GM12878 (cell line): ENCODE measurements around the gene SIRT7. TPM values are rescaled to one million over a fixed set of nuclear protein-coding genes. Genes with fewer than 3 reads are reported as not detected.

Experiments used
- ATAC-seq: fragments of 200-7000 bp; cut with Tn5 transposase; 3 replicates; pipeline ENCODE4 v1.9.1; 2020; ENCODE audit warnings: mild to moderate bottlenecking, moderate library complexity
- BruUV-seq: library from RNA; stranded (reverse); fragments of 400-500 nt; replicated peaks from 2 replicates; lab custom pipeline; 2021; lab: Mats Ljungman, UMichigan
- CTCF ChIA-PET: fragments of 300-600 bp; sonication (Branson Sonifier 250); formaldehyde crosslinking; extraction: SDS; loops from one replicate; lab custom pipeline; 2021; ENCODE audit warnings: inconsistent platforms; lab: Yijun Ruan, JAX
- POLR2A ChIA-PET: fragments of 350-600 bp; formaldehyde crosslinking; extraction: SDS; loops from one replicate; lab custom pipeline; 2021; ENCODE audit warnings: inconsistent platforms; lab: Charles Lee
- RAD21 ChIA-PET: fragments of 300-600 bp; sonication (Branson Sonifier 250); formaldehyde crosslinking; loops from one replicate; lab custom pipeline; 2023; ENCODE audit warnings: antibody characterized with exemption; ENCODE audit not compliant: unreplicated experiment; lab: Charles Lee
- SMC1A ChIA-PET: fragments of 300-600 bp; sonication (Branson Sonifier 250); formaldehyde crosslinking; loops from one replicate; lab custom pipeline; 2023; ENCODE audit not compliant: unreplicated experiment, uncharacterized antibody; lab: Charles Lee
- DNase-seq: peaks from one replicate; pipeline ENCODE4 v3.0.0-alpha.2; 2011; ENCODE audit warnings: low read depth, low spot score
- FAIRE-seq: peaks from 3 replicates; lab custom pipeline; 2011; peaks lifted over from hg19 to GRCh38; lab: Jason Lieb, UNC
- H2AFZ ChIP-seq: 2 replicates; pipeline ENCODE4 v1.6.0; 2011; ENCODE audit warnings: low read depth, low read length, control low read depth; ENCODE audit not compliant: control insufficient read depth
- H3K27ac ChIP-seq: 2 replicates; pipeline ENCODE4 v1.5.1; 2011; ENCODE audit warnings: control low read depth; ENCODE audit not compliant: control insufficient read depth, insufficient read depth
- H3K27me3 ChIP-seq, 2 experiments: replicated peaks in 1 of 2; 2 replicates each; pipeline versions ENCODE4 v1.6.0 to v1.6.1; 2011; ENCODE audit warnings: low read length in 1 of 2; ENCODE audit not compliant: control insufficient read depth in 2 of 2, insufficient read depth in 2 of 2
- H3K36me3 ChIP-seq, 2 experiments: 2 replicates each; pipeline ENCODE4 v1.5.1; 2011; ENCODE audit warnings: low read length in 1 of 2; ENCODE audit not compliant: control insufficient read depth in 2 of 2, insufficient read depth in 2 of 2
- H3K4me1 ChIP-seq: 2 replicates; pipeline ENCODE4 v1.6.1; 2011; ENCODE audit warnings: mild to moderate bottlenecking, low read length, moderate library complexity, mixed read lengths; ENCODE audit not compliant: control insufficient read depth, insufficient read depth
- H3K4me2 ChIP-seq: 2 replicates; pipeline ENCODE4 v1.6.0; 2011; ENCODE audit warnings: control low read depth; ENCODE audit not compliant: control insufficient read depth, insufficient read depth
- H3K4me3 ChIP-seq: fragments of 200-600 bp; sonication (generic); 2 replicates; pipeline ENCODE4 v1.5.1; 2016
- H3K79me2 ChIP-seq: 2 replicates; pipeline ENCODE4 v1.6.0; 2011; ENCODE audit warnings: low read length; ENCODE audit not compliant: control insufficient read depth, insufficient read depth
- H3K9ac ChIP-seq: 2 replicates; pipeline ENCODE4 v1.8.0; 2011; ENCODE audit warnings: low read length, control low read depth, mixed read lengths; ENCODE audit not compliant: control insufficient read depth, insufficient read depth
- H3K9me3 ChIP-seq: replicated peaks from 3 replicates; pipeline ENCODE4 v1.5.1; 2011; ENCODE audit warnings: mild to moderate bottlenecking, low read length; ENCODE audit not compliant: control insufficient read depth, insufficient read depth
- H4K20me1 ChIP-seq: 2 replicates; pipeline ENCODE4 v1.6.0; 2011; ENCODE audit not compliant: control insufficient read depth, insufficient read depth
- ATF7 ChIP-seq: fragments of 450-650 bp; IDR thresholded peaks from 2 replicates; pipeline ENCODE4 v1.6.1; 2016; ENCODE audit warnings: low read depth, mild to moderate bottlenecking
- BRCA1 ChIP-seq: IDR thresholded peaks from 2 replicates; pipeline ENCODE4 v1.6.1; 2011; ENCODE audit warnings: low read depth, low read length, improper control_type of control experiment
- EED ChIP-seq: sonication (generic); IDR thresholded peaks from 2 replicates; pipeline ENCODE4 v1.6.1; 2016; ENCODE audit warnings: antibody characterized with exemption, low read depth
- EZH2 ChIP-seq: IDR thresholded peaks from 2 replicates; pipeline ENCODE4 v1.6.1; 2012; ENCODE audit warnings: low read depth, mild to moderate bottlenecking, control low read depth, inconsistent platforms, low read length, borderline replicate concordance; ENCODE audit not compliant: control insufficient read depth
- HDAC6 ChIP-seq: fragments of 200-600 bp; sonication (generic); IDR thresholded peaks from one replicate; pipeline ENCODE4 v1.8.0; 2017; ENCODE audit warnings: antibody characterized with exemption; ENCODE audit not compliant: unreplicated experiment
- HDGF ChIP-seq: fragments of 450-650 bp; IDR thresholded peaks from 2 replicates; pipeline ENCODE4 v1.6.1; 2016; ENCODE audit warnings: antibody characterized with exemption
- KAT2A ChIP-seq: conservative IDR thresholded peaks from 2 replicates; pipeline ENCODE4 v1.6.1; 2011; ENCODE audit warnings: low read depth, low read length; ENCODE audit not compliant: control insufficient read depth
- MTA2 ChIP-seq: fragments of 450-650 bp; IDR thresholded peaks from 2 replicates; pipeline ENCODE4 v1.6.1; 2016; ENCODE audit warnings: low read depth, mild to moderate bottlenecking, moderate library complexity
- MYB ChIP-seq: fragments of 150-350 bp; IDR thresholded peaks from 2 replicates; pipeline ENCODE4 v1.6.1; 2014; ENCODE audit warnings: mild to moderate bottlenecking, low read depth, low read length, borderline replicate concordance
- NFYA ChIP-seq: IDR thresholded peaks from 2 replicates; pipeline ENCODE4 v1.6.1; 2011; ENCODE audit warnings: low read depth, mild to moderate bottlenecking, low read length, improper control_type of control experiment, borderline replicate concordance
- PML ChIP-seq: IDR thresholded peaks from 2 replicates; pipeline ENCODE4 v1.6.1; 2012; ENCODE audit warnings: low read length, inconsistent platforms
- POLR2AphosphoS2 ChIP-seq: IDR thresholded peaks from 2 replicates; pipeline ENCODE4 v1.6.1; 2011; ENCODE audit warnings: low read depth, mild to moderate bottlenecking, low read length, improper control_type of control experiment, moderate library complexity
- POLR2AphosphoS5 ChIP-seq: IDR thresholded peaks from 2 replicates; pipeline ENCODE4 v1.6.1; 2011; ENCODE audit warnings: mild to moderate bottlenecking, low read length, inconsistent platforms
- SIX5 ChIP-seq: IDR thresholded peaks from 2 replicates; pipeline ENCODE4 v1.6.1; 2011; ENCODE audit warnings: mild to moderate bottlenecking, low read depth, low read length, moderate library complexity; ENCODE audit not compliant: severe bottlenecking
- ZNF207 ChIP-seq: fragments of 450-650 bp; IDR thresholded peaks from 2 replicates; pipeline ENCODE4 v1.6.1; 2014; ENCODE audit warnings: antibody characterized with exemption, mild to moderate bottlenecking, borderline replicate concordance
- WGBS: methylation state at CpG from one replicate; pipeline ENCODE4 v1.1.6; 2016; ENCODE audit warnings: low lambda C conversion rate; ENCODE audit not compliant: insufficient replicate concordance, insufficient coverage; ENCODE audit errors: missing lambda C conversion rate; 5-methylcytosine and 5-hydroxymethylcytosine counted together
- in situ Hi-C: fragments of 300-500 bp; cut with MboI; formaldehyde crosslinking; loops from 9 replicates; pipeline ENCODE4 v1.14.3; 2018; ENCODE audit warnings: mixed read lengths
- intact Hi-C: fragments of 100-400 bp; cut with micrococcal nuclease; formaldehyde crosslinking; loops from one replicate; pipeline ENCODE4 v1.14.2; 2022; ENCODE audit not compliant: unreplicated experiment
- polyA plus RNA-seq, 11 experiments: library from polyadenylated mRNA; depleted of rRNA in 4 of 11; unstranded in 6 of 11; stranded (reverse) in 5 of 11; fragments of >200 nt; fragmentation: Nextera tagmentation in 4 of 11; fragmentation: Illumina TruSeq in 1 of 11; extraction: Ambion mirVana in 4 of 11; extraction: Trizol in 1 of 11; gene quantifications; 1 replicate in 1 of 11; 2 replicates in 10 of 11; pipeline versions ENCODE4 v1.2.1 to v1.2.3, GENCODE V29; 2011 to 2016; ENCODE audit warnings: inconsistent platforms in 2 of 11, missing spikeins in 2 of 11, low read depth in 1 of 11
- total RNA-seq, 4 experiments: library from RNA; depleted of rRNA in 3 of 4; stranded (reverse); fragments of >200 nt in 3 of 4; fragmentation: Illumina TruSeq in 1 of 4; extraction: Trizol in 1 of 4; gene quantifications; 2 replicates each; pipeline versions ENCODE4 v1.2.1 to v1.2.3, GENCODE V29; 2013 to 2021
- TF ChIP-seq, protein P1 (sequence below): fragments of 450-650 bp; IDR thresholded peaks from 2 replicates; pipeline ENCODE4 v1.6.1; 2016; ENCODE audit warnings: mild to moderate bottlenecking, moderate library complexity, borderline replicate concordance
- TF ChIP-seq, protein P2 (sequence below): IDR thresholded peaks from 2 replicates; pipeline ENCODE4 v1.6.1; 2012; ENCODE audit warnings: low read depth, low read length, improper control_type of control experiment
- TF ChIP-seq, protein P3 (sequence below): fragments of 450-650 bp; IDR thresholded peaks from 2 replicates; pipeline ENCODE4 v1.6.1; 2016; ENCODE audit warnings: mild to moderate bottlenecking

The SIRT7 gene
- total and polyA plus RNA-seq, 10 of the 15 experiments (the other 5 are each of a cell fraction or from before 2014, with no cell fraction given), result 1.2 to 56.2 (median 22.7) TPM

DNA sequence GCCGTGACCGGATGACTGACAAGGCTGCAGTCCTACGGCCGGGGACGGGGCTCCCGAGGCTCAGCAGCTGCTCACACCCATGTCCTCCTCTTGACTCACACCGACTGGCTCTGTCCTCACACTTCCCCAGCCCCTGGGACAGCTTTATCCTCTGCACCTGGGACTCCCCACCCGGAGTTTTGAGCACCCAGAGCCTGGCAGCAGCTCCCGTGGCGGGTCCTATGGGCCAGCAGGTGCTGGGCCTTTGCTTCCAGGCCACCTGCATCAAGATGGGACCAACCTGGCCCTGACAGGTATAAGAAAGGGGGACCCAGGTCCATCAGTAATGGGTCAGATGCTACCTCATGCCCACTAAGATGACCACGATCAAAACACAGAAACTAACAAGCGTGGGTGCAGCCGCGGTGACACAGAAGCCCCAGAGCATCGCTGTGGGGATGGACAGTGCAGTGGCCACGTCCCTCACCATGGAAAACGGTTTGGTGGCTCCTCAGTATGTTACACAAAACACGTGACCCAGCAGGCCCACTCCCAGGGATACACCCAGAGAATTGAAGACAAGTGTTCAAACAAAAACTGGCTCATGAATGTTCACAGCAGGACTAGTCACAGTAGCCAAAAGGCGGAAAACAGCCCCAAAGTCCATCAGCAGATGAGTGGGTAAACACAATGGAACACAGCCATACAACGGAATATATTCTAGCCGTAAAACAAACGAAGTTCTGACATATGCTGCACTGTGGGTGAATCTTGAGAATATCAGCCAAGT is 46.3 kb upstream of the SIRT7 start:
- no peaks in the 10 kb centered on the region for H3K9me3 ChIP-seq
- H4K20me1 ChIP-seq, result no peaks in the 10 kb centered on the region
- ChIA-PET SMC1A (no interaction called here), RAD21 (interaction anchor here (1.2 to 2.0 kb wide), 2 partner anchors 56 to 57 kb away, joined by 3 to 4 read pairs; no protein-coding TSS in a partner anchor), CTCF (interaction anchor here (0.9 kb wide), 1 partner anchor 59 kb away, joined by 5 read pairs; the partner anchor contains the start of genes CENPX and LRRC45), POLR2A (interaction anchor here (0.7 kb wide), 1 partner anchor 257 kb away, joined by 3 read pairs; no protein-coding TSS in a partner anchor)
- no peaks in the 10 kb centered on the region for H3K79me2 ChIP-seq
- intact Hi-C loops, result no loop called here
- peaks cover 18% of the 10 kb centered on the region for H3K4me1 ChIP-seq
- no peak overlapping the region for H3K4me2 ChIP-seq
- no peak for FAIRE-seq
- H3K27ac ChIP-seq, result no peak overlapping the region
- no peak overlapping the region for H3K4me3 ChIP-seq
- no peak overlapping the region for H3K9ac ChIP-seq
- no peak for ATAC-seq
- H3K36me3 ChIP-seq, result no peaks in the 10 kb centered on the region
- in situ Hi-C loops, result no loop called here
- H3K27me3 ChIP-seq, result peaks cover 7 to 15% of the 10 kb centered on the region in 2 experiments
- H2AFZ ChIP-seq, result no peak overlapping the region
- BruUV-seq, result no TSS peak
- no peak for DNase-seq
- 26% methylated on average over 17 of the region's 22 CpGs for WGBS
- TF ChIP-seq HDAC6 (no peak), ZNF207 (no peak), EED (no peak), EZH2 (no peak), POLR2AphosphoS5 (no peak), MYB (no peak), PML (no peak), NFYA (no peak), MTA2 (no peak), ATF7 (no peak), SIX5 (no peak), HDGF (no peak), KAT2A (no peak), POLR2AphosphoS2 (no peak), BRCA1 (no peak)
- TF ChIP-seq, protein P1, sequence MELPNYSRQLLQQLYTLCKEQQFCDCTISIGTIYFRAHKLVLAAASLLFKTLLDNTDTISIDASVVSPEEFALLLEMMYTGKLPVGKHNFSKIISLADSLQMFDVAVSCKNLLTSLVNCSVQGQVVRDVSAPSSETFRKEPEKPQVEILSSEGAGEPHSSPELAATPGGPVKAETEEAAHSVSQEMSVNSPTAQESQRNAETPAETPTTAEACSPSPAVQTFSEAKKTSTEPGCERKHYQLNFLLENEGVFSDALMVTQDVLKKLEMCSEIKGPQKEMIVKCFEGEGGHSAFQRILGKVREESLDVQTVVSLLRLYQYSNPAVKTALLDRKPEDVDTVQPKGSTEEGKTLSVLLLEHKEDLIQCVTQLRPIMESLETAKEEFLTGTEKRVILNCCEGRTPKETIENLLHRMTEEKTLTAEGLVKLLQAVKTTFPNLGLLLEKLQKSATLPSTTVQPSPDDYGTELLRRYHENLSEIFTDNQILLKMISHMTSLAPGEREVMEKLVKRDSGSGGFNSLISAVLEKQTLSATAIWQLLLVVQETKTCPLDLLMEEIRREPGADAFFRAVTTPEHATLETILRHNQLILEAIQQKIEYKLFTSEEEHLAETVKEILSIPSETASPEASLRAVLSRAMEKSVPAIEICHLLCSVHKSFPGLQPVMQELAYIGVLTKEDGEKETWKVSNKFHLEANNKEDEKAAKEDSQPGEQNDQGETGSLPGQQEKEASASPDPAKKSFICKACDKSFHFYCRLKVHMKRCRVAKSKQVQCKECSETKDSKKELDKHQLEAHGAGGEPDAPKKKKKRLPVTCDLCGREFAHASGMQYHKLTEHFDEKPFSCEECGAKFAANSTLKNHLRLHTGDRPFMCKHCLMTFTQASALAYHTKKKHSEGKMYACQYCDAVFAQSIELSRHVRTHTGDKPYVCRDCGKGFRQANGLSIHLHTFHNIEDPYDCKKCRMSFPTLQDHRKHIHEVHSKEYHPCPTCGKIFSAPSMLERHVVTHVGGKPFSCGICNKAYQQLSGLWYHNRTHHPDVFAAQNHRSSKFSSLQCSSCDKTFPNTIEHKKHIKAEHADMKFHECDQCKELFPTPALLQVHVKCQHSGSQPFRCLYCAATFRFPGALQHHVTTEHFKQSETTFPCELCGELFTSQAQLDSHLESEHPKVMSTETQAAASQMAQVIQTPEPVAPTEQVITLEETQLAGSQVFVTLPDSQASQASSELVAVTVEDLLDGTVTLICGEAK, result no peak
- TF ChIP-seq, protein P2, sequence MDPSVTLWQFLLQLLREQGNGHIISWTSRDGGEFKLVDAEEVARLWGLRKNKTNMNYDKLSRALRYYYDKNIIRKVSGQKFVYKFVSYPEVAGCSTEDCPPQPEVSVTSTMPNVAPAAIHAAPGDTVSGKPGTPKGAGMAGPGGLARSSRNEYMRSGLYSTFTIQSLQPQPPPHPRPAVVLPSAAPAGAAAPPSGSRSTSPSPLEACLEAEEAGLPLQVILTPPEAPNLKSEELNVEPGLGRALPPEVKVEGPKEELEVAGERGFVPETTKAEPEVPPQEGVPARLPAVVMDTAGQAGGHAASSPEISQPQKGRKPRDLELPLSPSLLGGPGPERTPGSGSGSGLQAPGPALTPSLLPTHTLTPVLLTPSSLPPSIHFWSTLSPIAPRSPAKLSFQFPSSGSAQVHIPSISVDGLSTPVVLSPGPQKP, result no peak
- TF ChIP-seq, protein P3, sequence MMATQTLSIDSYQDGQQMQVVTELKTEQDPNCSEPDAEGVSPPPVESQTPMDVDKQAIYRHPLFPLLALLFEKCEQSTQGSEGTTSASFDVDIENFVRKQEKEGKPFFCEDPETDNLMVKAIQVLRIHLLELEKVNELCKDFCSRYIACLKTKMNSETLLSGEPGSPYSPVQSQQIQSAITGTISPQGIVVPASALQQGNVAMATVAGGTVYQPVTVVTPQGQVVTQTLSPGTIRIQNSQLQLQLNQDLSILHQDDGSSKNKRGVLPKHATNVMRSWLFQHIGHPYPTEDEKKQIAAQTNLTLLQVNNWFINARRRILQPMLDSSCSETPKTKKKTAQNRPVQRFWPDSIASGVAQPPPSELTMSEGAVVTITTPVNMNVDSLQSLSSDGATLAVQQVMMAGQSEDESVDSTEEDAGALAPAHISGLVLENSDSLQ, result no peak
